HepG2 (cell line): Measurements from ENCODE around the gene NFE2L3. TPM values are rescaled to one million over a fixed set of nuclear protein-coding genes. Genes with fewer than 3 reads are reported as not detected.

Source experiments
- ATAC-seq: fragments of 200-7000 bp; cut with Tn5 transposase; 3 replicates; pipeline ENCODE4 v1.9.1; 2020; ENCODE audit warnings: mild to moderate bottlenecking, moderate library complexity
- BruUV-seq: library from RNA; stranded (reverse); fragments of 400-500 nt; replicated peaks from 2 replicates; lab custom pipeline; 2021; lab: Mats Ljungman, UMichigan
- CTCF ChIA-PET: fragments of 300-600 bp; formaldehyde crosslinking; extraction: SDS; loops from one replicate; lab custom pipeline; 2021; ENCODE audit warnings: low total read pairs, inconsistent platforms, low intra/inter-chr PET ratio; lab: Yijun Ruan, JAX
- POLR2A ChIA-PET: fragments of 350-600 bp; sonication (Branson Sonifier 250); formaldehyde crosslinking; loops from one replicate; lab custom pipeline; 2020; ENCODE audit warnings: antibody characterized with exemption, inconsistent platforms; lab: Yijun Ruan, JAX
- DNase-seq: peaks from one replicate; pipeline ENCODE4 v3.0.0-alpha.2; 2015; ENCODE audit warnings: low spot score
- FAIRE-seq: peaks from 3 replicates; lab custom pipeline; 2011; peaks lifted over from hg19 to GRCh38; lab: Jason Lieb, UNC
- H2AFZ ChIP-seq: one replicate; pipeline ENCODE4 v1.6.1; 2011; ENCODE audit warnings: low read length, inconsistent platforms
- H3K27ac ChIP-seq: fragments of 300-600 bp; 3 replicates; pipeline ENCODE4 v1.8.0; 2011; ENCODE audit warnings: mixed run types, mild to moderate bottlenecking, mixed read lengths, low read length, inconsistent platforms; ENCODE audit not compliant: insufficient read depth; ENCODE audit errors: extremely low read length
- H3K27me3 ChIP-seq, 2 experiments: fragments of 200-600 bp in 1 of 2; 2 replicates in 1 of 2; 3 replicates in 1 of 2; pipeline versions ENCODE4 v1.6.0 to v1.8.0; 2011; ENCODE audit warnings: low read length in 2 of 2, mild to moderate bottlenecking in 2 of 2, moderate library complexity in 2 of 2, inconsistent platforms in 1 of 2; ENCODE audit not compliant: insufficient read depth in 2 of 2, control insufficient read depth in 1 of 2
- H3K36me3 ChIP-seq, 2 experiments: fragments of 200-600 bp in 1 of 2; replicated peaks in 1 of 2; 2 replicates in 1 of 2; 3 replicates in 1 of 2; pipeline versions ENCODE4 v1.5.1 to v1.8.0; 2011; ENCODE audit warnings: low read length in 2 of 2, inconsistent platforms in 1 of 2; ENCODE audit not compliant: insufficient read depth in 2 of 2, control insufficient read depth in 1 of 2
- H3K4me1 ChIP-seq: 2 replicates; pipeline ENCODE4 v1.5.1; 2012; ENCODE audit warnings: low read length, inconsistent platforms; ENCODE audit not compliant: insufficient read depth
- H3K4me2 ChIP-seq: 2 replicates; pipeline ENCODE4 v1.6.0; 2011; ENCODE audit warnings: low read depth, low read length, inconsistent platforms
- H3K4me3 ChIP-seq, 3 experiments: fragments of 200-600 bp in 1 of 3; sonication (generic), shearing (Covaris generic) in 1 of 3; replicated peaks in 1 of 3; 2 replicates each; pipeline ENCODE4 v1.5.1; 2011 to 2016; ENCODE audit warnings: low read length in 3 of 3, inconsistent platforms in 2 of 3, low read depth in 2 of 3, mild to moderate bottlenecking in 2 of 3, control low read depth in 1 of 3, mixed read lengths in 1 of 3; ENCODE audit not compliant: insufficient read depth in 1 of 3
- H3K79me2 ChIP-seq: one replicate; pipeline ENCODE4 v1.6.1; 2011; ENCODE audit warnings: low read length, inconsistent platforms; ENCODE audit not compliant: insufficient read depth
- H3K9ac ChIP-seq: 2 replicates; pipeline ENCODE4 v1.6.0; 2011; ENCODE audit warnings: mild to moderate bottlenecking, low read depth, low read length, inconsistent platforms; ENCODE audit not compliant: insufficient read depth
- H3K9me3 ChIP-seq: 2 replicates; pipeline ENCODE4 v1.5.1; 2012; ENCODE audit warnings: mild to moderate bottlenecking, low read length
- H4K20me1 ChIP-seq: 2 replicates; pipeline ENCODE4 v1.6.0; 2011; ENCODE audit warnings: inconsistent platforms, mild to moderate bottlenecking, low read length, moderate library complexity; ENCODE audit not compliant: insufficient read depth
- CEBPB ChIP-seq: IDR thresholded peaks from 2 replicates; pipeline ENCODE4 v1.6.1; 2011; ENCODE audit warnings: low read depth, low read length, improper control_type of control experiment, borderline replicate concordance
- GATA4 ChIP-seq: sonication (generic); IDR thresholded peaks from 2 replicates; pipeline ENCODE4 v1.6.1; 2016; ENCODE audit warnings: antibody characterized with exemption, low read depth, borderline replicate concordance
- ZNF251 ChIP-seq: sonication (generic); formaldehyde crosslinking; IDR thresholded peaks from 2 replicates; pipeline ENCODE4 v1.9.0; 2021; ENCODE audit warnings: mild to moderate bottlenecking, missing genetic modification reagents
- ZNF33A ChIP-seq: sonication (generic); formaldehyde crosslinking; IDR thresholded peaks from 2 replicates; pipeline ENCODE4 v1.5.1; 2020; ENCODE audit warnings: missing genetic modification reagents, mild to moderate bottlenecking, moderate library complexity, borderline replicate concordance
- WGBS: methylation state at CpG from one replicate; pipeline ENCODE4 v1.1.6; 2017; ENCODE audit warnings: low lambda C conversion rate; 5-methylcytosine and 5-hydroxymethylcytosine counted together
- in situ Hi-C: cut with HindIII; loops from 2 replicates; pipeline ENCODE4 v1.10.0; 2017; ENCODE audit warnings: low pct_unique_long_range_greater_than_20kb; ENCODE audit not compliant: extremely low pct_ligation_motif_present
- intact Hi-C: fragments of 100-400 bp; cut with micrococcal nuclease; formaldehyde crosslinking; loops from one replicate; pipeline ENCODE4 v1.10.0; 2022; ENCODE audit not compliant: unreplicated experiment
- polyA plus RNA-seq, 8 experiments: library from polyadenylated mRNA; depleted of rRNA in 3 of 8; stranded (reverse) in 7 of 8; unstranded in 1 of 8; fragments of >200 nt; fragmentation: Illumina TruSeq in 4 of 8; extraction: Trizol in 4 of 8; gene quantifications; 2 replicates each; pipeline versions ENCODE4 v1.2.1 to v1.2.3, GENCODE V29; 2011 to 2016; ENCODE audit warnings: low read depth in 4 of 8, missing spikeins in 1 of 8, mixed read lengths in 1 of 8; ENCODE audit not compliant: insufficient read depth in 1 of 8
- total RNA-seq, 5 experiments: library from RNA; depleted of rRNA; stranded (reverse); fragments of >200 nt; fragmentation: Illumina TruSeq; extraction: Trizol; gene quantifications; 2 replicates each; pipeline ENCODE4 v1.2.3, GENCODE V29; 2016; ENCODE audit warnings: low read depth in 1 of 5
- TF ChIP-seq, protein P1 (sequence below): sonication (generic); formaldehyde crosslinking; IDR thresholded peaks from 2 replicates; pipeline ENCODE4 v1.5.0; 2020; ENCODE audit warnings: mild to moderate bottlenecking, missing genetic modification reagents, moderate library complexity

The NFE2L3 gene
- total and polyA plus RNA-seq, 2 of the 13 experiments (the other 11 are each of a cell fraction or from before 2014, with no cell fraction given), result 11.4 to 19.4 TPM

GRCh38 chr7:26117142-26117807 is 34.7 kb upstream of the NFE2L3 start:
- BruUV-seq, result no TSS peak
- FAIRE-seq, result no peak
- H3K79me2 ChIP-seq, result no peaks in the 10 kb centered on the region
- WGBS, result 19% methylated on average over 7 of the region's 7 CpGs
- TF ChIP-seq GATA4, result no peak
- TF ChIP-seq, protein P1, sequence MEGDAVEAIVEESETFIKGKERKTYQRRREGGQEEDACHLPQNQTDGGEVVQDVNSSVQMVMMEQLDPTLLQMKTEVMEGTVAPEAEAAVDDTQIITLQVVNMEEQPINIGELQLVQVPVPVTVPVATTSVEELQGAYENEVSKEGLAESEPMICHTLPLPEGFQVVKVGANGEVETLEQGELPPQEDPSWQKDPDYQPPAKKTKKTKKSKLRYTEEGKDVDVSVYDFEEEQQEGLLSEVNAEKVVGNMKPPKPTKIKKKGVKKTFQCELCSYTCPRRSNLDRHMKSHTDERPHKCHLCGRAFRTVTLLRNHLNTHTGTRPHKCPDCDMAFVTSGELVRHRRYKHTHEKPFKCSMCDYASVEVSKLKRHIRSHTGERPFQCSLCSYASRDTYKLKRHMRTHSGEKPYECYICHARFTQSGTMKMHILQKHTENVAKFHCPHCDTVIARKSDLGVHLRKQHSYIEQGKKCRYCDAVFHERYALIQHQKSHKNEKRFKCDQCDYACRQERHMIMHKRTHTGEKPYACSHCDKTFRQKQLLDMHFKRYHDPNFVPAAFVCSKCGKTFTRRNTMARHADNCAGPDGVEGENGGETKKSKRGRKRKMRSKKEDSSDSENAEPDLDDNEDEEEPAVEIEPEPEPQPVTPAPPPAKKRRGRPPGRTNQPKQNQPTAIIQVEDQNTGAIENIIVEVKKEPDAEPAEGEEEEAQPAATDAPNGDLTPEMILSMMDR (CRISPR knock-in tag), result 0 out of 2 replicates have a peak, but pooled peaks have one; percentile 16
- H3K27ac ChIP-seq, result no peak overlapping the region
- no peaks in the 10 kb centered on the region for H4K20me1 ChIP-seq
- intact Hi-C loops (loop anchor here (10.0 kb wide), 1 partner anchor 1742 kb away; no protein-coding TSS in a partner anchor), in situ Hi-C loops (no loop called here)
- peak; percentile 79 for ATAC-seq
- no peak overlapping the region for H2AFZ ChIP-seq
- DNase-seq, result peak; percentile 23
- no peak overlapping the region for H3K9ac ChIP-seq
- CTCF ChIA-PET, result no interaction called here
- H3K9me3 ChIP-seq, result no peaks in the 10 kb centered on the region
- H3K4me1 ChIP-seq, result no peaks in the 10 kb centered on the region
- POLR2A ChIA-PET, result no interaction called here
- peaks cover 0 to 7% of the 10 kb centered on the region in 2 experiments; a peak in 2 of 5 replicates for H3K27me3 ChIP-seq
- H3K36me3 ChIP-seq, result no peaks in the 10 kb centered on the region
- H3K4me2 ChIP-seq, result no peak overlapping the region
- H3K4me3 ChIP-seq, result no peak overlapping the region

DNA sequence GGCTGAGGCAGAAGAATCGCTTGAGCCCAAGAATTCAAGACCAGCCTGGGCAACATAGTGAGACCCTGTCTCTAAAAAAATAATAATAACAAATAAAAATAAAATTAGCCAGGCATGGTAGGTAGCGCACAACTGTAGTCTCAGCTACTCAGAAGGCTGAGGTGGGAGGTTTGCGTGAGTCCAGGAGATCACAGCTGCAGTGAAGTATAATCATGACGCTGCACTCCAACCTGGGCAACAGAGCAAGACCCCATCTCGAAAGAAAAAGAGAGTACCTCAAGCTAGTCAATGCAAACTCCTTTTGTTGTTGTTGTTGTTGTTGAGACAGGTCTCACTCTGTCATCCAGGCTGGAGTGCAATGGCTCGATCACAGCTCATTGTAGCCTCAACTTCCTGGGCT is 34.0 kb upstream of the NFE2L3 start:
- BruUV-seq, result no TSS peak
- TF ChIP-seq CEBPB (no peak), ZNF33A (CRISPR knock-in tag) (no peak), ZNF251 (no peak)
- TF ChIP-seq, all 625 proteins: peak for 0
- Histone ChIP-seq H4K20me1 (no peaks in the 10 kb centered on the region), H3K79me2 (no peaks in the 10 kb centered on the region), H3K9me3 (no peaks in the 10 kb centered on the region), H3K4me3 (no peak overlapping the region), H2AFZ (no peak overlapping the region), H3K27me3 (peaks cover 0 to 7% of the 10 kb centered on the region in 2 experiments; a peak in 2 of 5 replicates), H3K27ac (no peak overlapping the region), H3K9ac (no peak overlapping the region), H3K4me2 (no peak overlapping the region), H3K4me1 (no peaks in the 10 kb centered on the region), H3K36me3 (no peaks in the 10 kb centered on the region)
- ATAC-seq (no peak), FAIRE-seq (no peak), DNase-seq (no peak)
- intact Hi-C loops (loop anchor here (10.0 kb wide), 1 partner anchor 1743 kb away; no protein-coding TSS in a partner anchor), in situ Hi-C loops (no loop called here)
- 64% methylated on average over 6 of the region's 6 CpGs for WGBS
- POLR2A ChIA-PET, result no interaction called here
- CTCF ChIA-PET, result no interaction called here
